Ascending aorta (tissue), 2 donors: ENCODE measurements around the gene OVOL1. TPM values are rescaled to one million over a fixed set of nuclear protein-coding genes. Genes with fewer than 3 reads are reported as not detected.
A peak's percentile ranks its signal among the peaks of the same experiment; 100 is the strongest.

Experiments used
- DNase-seq, 2 donors: peaks; one replicate each; pipeline ENCODE4 v3.0.0-alpha.2; 2019; ENCODE audit warnings: low spot score in 2 of 2
- H3K27ac ChIP-seq, 2 donors: fragments of 200-600 bp; sonication (generic); one replicate each; pipeline ENCODE4 v1.5.1; 2016 to 2017; ENCODE audit warnings: mild to moderate bottlenecking in 1 of 2
- H3K27me3 ChIP-seq: fragments of 200-600 bp; sonication (generic); one replicate; pipeline ENCODE4 v1.5.1; 2017
- H3K36me3 ChIP-seq, 2 donors: fragments of 200-600 bp; sonication (generic); one replicate each; pipeline ENCODE4 v1.5.1; 2016
- H3K4me1 ChIP-seq, 2 donors: fragments of 200-600 bp; sonication (generic); one replicate each; pipeline ENCODE4 v1.5.1; 2016 to 2017; ENCODE audit warnings: mild to moderate bottlenecking in 1 of 2
- H3K4me3 ChIP-seq, 2 donors: fragments of 200-600 bp; sonication (generic); one replicate each; pipeline ENCODE4 v1.5.1; 2016 to 2017; ENCODE audit warnings: mild to moderate bottlenecking in 1 of 2
- H3K9me3 ChIP-seq, 2 donors: fragments of 200-600 bp; sonication (generic); one replicate each; pipeline ENCODE4 v1.5.1; 2016
- CTCF ChIP-seq, 3 experiments: fragments of 200-600 bp in 2 of 3; fragments of 450-650 bp in 1 of 3; sonication (generic) in 2 of 3; IDR thresholded peaks; one replicate each; pipeline ENCODE4 v1.5.1; 2016 to 2019; ENCODE audit warnings: antibody characterized with exemption in 3 of 3, mild to moderate bottlenecking in 1 of 3, moderate library complexity in 1 of 3
- intact Hi-C: fragments of 100-400 bp; cut with DNase I; formaldehyde crosslinking; loops from one replicate; pipeline ENCODE4 v1.15.1; 2023
- total RNA-seq: library from RNA; depleted of rRNA; stranded (reverse); fragments of >200 nt; gene quantifications from one replicate; pipeline ENCODE4 v1.1.0, GENCODE V29; 2016

The OVOL1 gene
- total RNA-seq, 1 donor from 2014 or later: not detected

- intact Hi-C loops: no loop called here
- H3K36me3 ChIP-seq: peaks cover 17 to 27% of the 10 kb centered on the region in 2 donors
- H3K9me3 ChIP-seq: no peaks in the 10 kb centered on the region
- peak overlapping the region; percentile 31 to 76 for H3K27ac ChIP-seq
- H3K27me3 ChIP-seq: peaks cover 5% of the 10 kb centered on the region
- DNase-seq: no peak
- H3K4me3 ChIP-seq: peak overlapping the region; percentile 75 to 94
- H3K4me1 ChIP-seq: peaks cover 3 to 12% of the 10 kb centered on the region in 2 donors
- TF ChIP-seq CTCF (IDR thresholded peaks at IDR 0.05): peak in 2 of 3 experiments; percentile 6 to 69
Measured at GRCh38 chr11:65781152-65781961, 5.5 kb upstream of the OVOL1 start.

GRCh38 chr11:65781962-65782815 is 4.7 kb upstream of the OVOL1 start:
- Histone ChIP-seq H3K4me3 (peak overlapping the region in 1 of 2 donors; percentile 94), H3K27me3 (peaks cover 13% of the 10 kb centered on the region), H3K27ac (no peak overlapping the region), H3K36me3 (peaks cover 17 to 20% of the 10 kb centered on the region in 2 donors), H3K9me3 (no peaks in the 10 kb centered on the region), H3K4me1 (peaks cover 6 to 15% of the 10 kb centered on the region in 2 donors)
- TF ChIP-seq CTCF (IDR thresholded peaks at IDR 0.05): no peak
- intact Hi-C loops: no loop called here
- DNase-seq: no peak

GRCh38 chr11:65782816-65783228 is 4.0 kb upstream of the OVOL1 start:
- Histone ChIP-seq H3K36me3 (peaks cover 11 to 15% of the 10 kb centered on the region in 2 donors), H3K4me3 (no peak overlapping the region), H3K27ac (no peak overlapping the region), H3K4me1 (peaks cover 6 to 17% of the 10 kb centered on the region in 2 donors), H3K9me3 (no peaks in the 10 kb centered on the region), H3K27me3 (peaks cover 18% of the 10 kb centered on the region)
- intact Hi-C loops: no loop called here
- DNase-seq: no peak
- TF ChIP-seq CTCF (IDR thresholded peaks at IDR 0.05): no peak

GRCh38 chr11:65785319-65786007 is 1.4 kb upstream of the OVOL1 start:
- Histone ChIP-seq H3K27me3 (peaks cover 23% of the 10 kb centered on the region), H3K36me3 (no peaks in the 10 kb centered on the region), H3K4me1 (peaks cover 4 to 13% of the 10 kb centered on the region in 2 donors), H3K27ac (no peak overlapping the region), H3K4me3 (no peak overlapping the region), H3K9me3 (no peaks in the 10 kb centered on the region)
- TF ChIP-seq CTCF (IDR thresholded peaks at IDR 0.05): no peak
- intact Hi-C loops: no loop called here
- DNase-seq: no peak

GRCh38 chr11:65786008-65786785 is 666 bp upstream of the OVOL1 start:
- no peaks in the 10 kb centered on the region for H3K9me3 ChIP-seq
- H3K27ac ChIP-seq: no peak overlapping the region
- H3K4me1 ChIP-seq: peaks cover 4 to 13% of the 10 kb centered on the region in 2 donors
- DNase-seq: no peak
- no peaks in the 10 kb centered on the region for H3K36me3 ChIP-seq
- TF ChIP-seq CTCF (IDR thresholded peaks at IDR 0.05): no peak
- intact Hi-C loops: no loop called here
- peak overlapping the region; percentile 38 to 50 for H3K4me3 ChIP-seq
- peaks cover 23% of the 10 kb centered on the region for H3K27me3 ChIP-seq
